Muscle layer of colon (tissue), 2 donors: ENCODE results near the gene RPL13.

ENCODE experiments used
- H3K27ac ChIP-seq: one replicate; pipeline ENCODE4 v1.7.0; 2013; ENCODE audit warnings: low read depth, mild to moderate bottlenecking, low read length, moderate library complexity
- H3K27me3 ChIP-seq, 2 donors: one replicate each; pipeline ENCODE4 v1.7.0; 2013; ENCODE audit warnings: low read length in 2 of 2, mild to moderate bottlenecking in 2 of 2; ENCODE audit not compliant: insufficient read depth in 2 of 2, control insufficient read depth in 1 of 2
- H3K36me3 ChIP-seq: one replicate; pipeline ENCODE4 v1.7.0; 2013; ENCODE audit warnings: mild to moderate bottlenecking, low read length; ENCODE audit not compliant: insufficient read depth
- H3K4me1 ChIP-seq: one replicate; pipeline ENCODE4 v1.7.0; 2013; ENCODE audit warnings: mild to moderate bottlenecking, low read length; ENCODE audit not compliant: insufficient read depth
- H3K4me3 ChIP-seq, 2 donors: one replicate each; pipeline ENCODE4 v1.7.0; 2013; ENCODE audit warnings: low read length in 2 of 2, low read depth in 1 of 2, mild to moderate bottlenecking in 1 of 2, moderate library complexity in 1 of 2
- H3K9ac ChIP-seq: one replicate; pipeline ENCODE4 v1.7.0; 2013; ENCODE audit warnings: low read length
- H3K9me3 ChIP-seq: one replicate; pipeline ENCODE4 v1.7.0; 2013; ENCODE audit warnings: mild to moderate bottlenecking, low read length
- donor health status: abdominal sarcoma.
- donor health status: Adenocarcinoma of cecum.

RPL13 gene

GRCh38 chr16:89574681-89575246 is 14.3 kb downstream of the RPL13 start:
- Histone ChIP-seq H3K27me3 (peaks cover 18 to 68% of the 10 kb centered on the region in 2 donors), H3K27ac (no peak overlapping the region), H3K9ac (no peak overlapping the region), H3K36me3 (no peaks in the 10 kb centered on the region), H3K4me3 (no peak overlapping the region), H3K4me1 (no peaks in the 10 kb centered on the region), H3K9me3 (no peaks in the 10 kb centered on the region)

DNA sequence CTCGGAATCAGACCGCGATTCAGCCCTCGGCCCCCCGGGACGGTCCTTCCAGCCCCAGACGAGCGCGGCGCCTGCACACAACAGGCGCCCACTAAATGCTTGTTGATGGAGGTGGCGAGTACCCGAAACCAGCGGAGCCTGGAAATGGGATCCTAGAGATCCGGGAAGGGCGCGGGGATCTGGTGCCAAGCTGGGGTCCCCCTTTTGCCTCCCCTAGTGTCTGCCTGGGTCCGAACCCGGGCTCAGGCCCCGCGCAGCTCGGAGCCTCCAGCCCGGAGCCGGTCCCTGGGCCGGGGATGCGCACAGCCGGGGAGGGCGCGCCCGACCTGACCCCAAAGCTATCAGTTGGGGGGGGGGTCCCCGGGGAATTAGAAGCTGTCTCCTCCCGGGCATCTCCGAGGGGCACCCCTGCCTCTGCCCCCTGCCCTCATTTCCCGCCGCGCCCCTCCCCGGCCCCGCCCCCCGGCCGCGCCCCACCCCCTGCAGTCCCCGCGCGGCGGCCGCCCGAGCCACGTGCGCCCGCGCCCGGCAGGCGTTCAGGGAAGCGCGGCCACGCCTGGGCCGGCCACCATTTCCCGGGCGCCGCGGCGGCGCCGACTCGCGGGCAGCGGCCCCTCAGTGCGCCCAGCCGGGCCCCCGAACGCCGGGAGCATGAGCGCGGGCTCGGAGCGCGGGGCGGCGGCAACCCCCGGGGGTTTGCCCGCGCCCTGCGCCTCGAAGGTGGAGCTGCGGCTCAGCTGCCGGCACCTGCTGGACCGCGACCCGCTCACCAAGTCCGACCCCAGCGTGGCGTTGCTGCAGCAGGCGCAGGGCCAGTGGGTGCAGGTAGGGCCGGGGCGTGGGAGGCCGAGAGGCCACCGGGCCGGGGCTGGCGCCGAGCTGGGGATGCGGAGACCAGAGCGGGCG is 15.0 kb downstream of the RPL13 start, which contains the start of gene CPNE7:
Gene CPNE7, plus strand, starts transcription at position 512 of the 906 bp plus-strand sequence. Its CDS starts 140 bp downstream, at position 652.
- Histone ChIP-seq H3K36me3 (no peaks in the 10 kb centered on the region), H3K27me3 (peaks cover 18 to 60% of the 10 kb centered on the region in 2 donors), H3K4me3 (no peak within 1 kb of the TSS), H3K27ac (no peak within 1 kb of the TSS), H3K4me1 (no peaks in the 10 kb centered on the region), H3K9ac (no peak within 1 kb of the TSS), H3K9me3 (no peaks in the 10 kb centered on the region)

DNA sequence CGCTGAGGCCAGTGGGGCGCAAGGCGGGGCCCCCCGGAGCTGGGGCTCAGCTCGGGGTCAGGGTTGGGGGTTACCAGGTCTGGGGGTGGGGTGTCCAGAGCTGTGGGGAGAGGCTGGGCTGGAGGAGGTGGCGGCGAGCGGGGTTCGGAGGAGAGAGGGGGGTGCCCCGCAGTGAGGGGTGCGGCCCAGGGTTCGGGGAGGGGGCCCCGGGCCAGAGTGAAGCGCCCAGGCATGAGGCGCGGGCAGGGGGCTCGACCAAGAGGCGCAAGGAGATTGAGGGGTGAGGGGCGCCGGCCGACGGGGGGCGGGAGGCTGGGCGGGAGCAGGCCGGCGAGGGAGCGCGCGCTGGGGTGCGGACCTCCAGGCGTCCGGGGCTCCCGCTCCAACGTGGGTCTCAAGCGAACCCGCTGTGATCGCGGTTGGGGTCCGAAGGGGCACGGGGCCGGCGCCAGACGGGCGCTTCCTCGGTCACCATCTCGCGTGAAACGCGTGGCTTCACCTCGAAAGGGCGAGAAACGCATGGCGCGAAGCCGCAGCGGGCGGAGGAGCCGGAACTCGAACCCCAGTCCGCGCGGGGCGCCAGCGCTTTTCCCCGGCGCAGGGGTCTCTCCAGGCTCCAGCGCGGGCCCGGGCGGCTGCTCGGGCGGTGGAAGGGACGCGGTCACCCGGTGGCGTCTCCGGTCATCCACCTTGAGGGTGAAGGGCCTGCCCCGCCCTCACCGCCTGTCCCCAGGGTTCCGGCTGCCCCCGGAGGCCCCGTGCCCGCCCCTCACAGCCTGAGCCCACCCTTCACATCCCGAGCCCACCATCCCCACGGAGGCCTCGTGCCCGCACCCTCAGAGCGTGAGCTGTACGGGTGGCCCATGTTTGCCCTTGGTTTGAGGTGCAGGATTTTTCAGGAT is 15.9 kb downstream of the RPL13 start:
- H3K9me3 ChIP-seq = no peaks in the 10 kb centered on the region
- H3K9ac ChIP-seq = no peak overlapping the region
- no peaks in the 10 kb centered on the region for H3K4me1 ChIP-seq
- peaks cover 18 to 55% of the 10 kb centered on the region in 2 donors for H3K27me3 ChIP-seq
- no peak overlapping the region for H3K27ac ChIP-seq
- H3K36me3 ChIP-seq = no peaks in the 10 kb centered on the region
- H3K4me3 ChIP-seq = no peak overlapping the region

- no peak overlapping the region for H3K27ac ChIP-seq
- peaks cover 18 to 50% of the 10 kb centered on the region in 2 donors for H3K27me3 ChIP-seq
- no peaks in the 10 kb centered on the region for H3K36me3 ChIP-seq
- no peaks in the 10 kb centered on the region for H3K9me3 ChIP-seq
- no peaks in the 10 kb centered on the region for H3K4me1 ChIP-seq
- no peak overlapping the region for H3K9ac ChIP-seq
- H3K4me3 ChIP-seq = no peak overlapping the region
Measured at GRCh38 chr16:89577055-89577759, 16.7 kb downstream of the RPL13 start.

- no peak overlapping the region for H3K9ac ChIP-seq
- no peak overlapping the region for H3K4me3 ChIP-seq
- H3K27me3 ChIP-seq = peaks cover 3 to 33% of the 10 kb centered on the region in 2 donors
- no peak overlapping the region for H3K27ac ChIP-seq
- no peaks in the 10 kb centered on the region for H3K9me3 ChIP-seq
- H3K36me3 ChIP-seq = no peaks in the 10 kb centered on the region
- no peaks in the 10 kb centered on the region for H3K4me1 ChIP-seq
Measured at GRCh38 chr16:89579351-89579750, 18.9 kb downstream of the RPL13 start.

DNA sequence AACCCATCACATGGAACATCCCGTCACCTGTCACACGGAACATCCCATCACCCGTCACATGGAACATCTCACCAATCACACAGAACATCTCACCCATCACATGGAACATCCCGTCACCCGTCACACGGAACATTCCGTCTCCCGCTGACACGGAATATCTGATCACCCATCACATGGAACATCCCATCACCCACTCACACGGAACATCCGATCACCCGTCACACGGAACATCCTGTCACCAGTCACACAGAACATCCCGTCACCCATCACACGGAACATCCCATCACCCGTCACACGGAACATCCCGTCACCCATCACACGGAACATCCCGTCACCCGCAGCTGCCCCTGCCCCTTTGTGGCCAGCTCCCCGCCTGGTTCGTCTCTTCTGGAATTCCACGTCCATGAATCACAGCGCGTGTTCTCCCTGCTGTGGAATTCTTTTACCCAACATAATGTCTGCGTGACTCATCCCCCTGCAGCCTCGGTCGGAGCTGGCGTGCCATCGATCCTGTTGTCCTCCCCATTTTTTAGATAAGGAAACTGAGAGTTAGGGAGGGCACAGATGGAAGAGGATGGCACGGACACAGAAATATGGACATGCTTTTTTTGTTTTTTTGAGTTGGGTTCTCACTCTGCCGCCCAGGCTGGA is 20.7 kb downstream of the RPL13 start:
- H3K4me3 ChIP-seq = no peak overlapping the region
- no peaks in the 10 kb centered on the region for H3K36me3 ChIP-seq
- no peaks in the 10 kb centered on the region for H3K4me1 ChIP-seq
- no peak overlapping the region for H3K27ac ChIP-seq
- no peak overlapping the region for H3K9ac ChIP-seq
- H3K27me3 ChIP-seq = peaks cover 0 to 18% of the 10 kb centered on the region in 2 donors
- no peaks in the 10 kb centered on the region for H3K9me3 ChIP-seq

- H3K9me3 ChIP-seq = no peaks in the 10 kb centered on the region
- H3K36me3 ChIP-seq = no peaks in the 10 kb centered on the region
- H3K27me3 ChIP-seq = peaks cover 0 to 9% of the 10 kb centered on the region in 2 donors
- H3K27ac ChIP-seq = no peak overlapping the region
- H3K4me3 ChIP-seq = no peak overlapping the region
- H3K4me1 ChIP-seq = no peaks in the 10 kb centered on the region
- no peak overlapping the region for H3K9ac ChIP-seq
Measured at GRCh38 chr16:89581861-89582563, 21.5 kb downstream of the RPL13 start.

- Histone ChIP-seq H3K27ac (no peak overlapping the region), H3K9ac (no peak overlapping the region), H3K4me1 (no peaks in the 10 kb centered on the region), H3K36me3 (no peaks in the 10 kb centered on the region), H3K27me3 (peaks cover 0 to 2% of the 10 kb centered on the region in 2 donors), H3K9me3 (no peaks in the 10 kb centered on the region), H3K4me3 (no peak overlapping the region)
Measured at GRCh38 chr16:89582614-89583196, 22.2 kb downstream of the RPL13 start.

GRCh38 chr16:89583197-89583894 is 22.9 kb downstream of the RPL13 start:
- Histone ChIP-seq H3K4me3 (no peak overlapping the region), H3K4me1 (no peaks in the 10 kb centered on the region), H3K27ac (no peak overlapping the region), H3K36me3 (no peaks in the 10 kb centered on the region), H3K27me3 (no peaks in the 10 kb centered on the region), H3K9me3 (no peaks in the 10 kb centered on the region), H3K9ac (no peak overlapping the region)
